ENCODE results near the gene TFPI.
"Not testable (repeated sequence)": the region's sequence is repeated elsewhere in the genome, so short reads cannot be mapped to it uniquely, and the experiment has no call there.

TFPI gene

DNA sequence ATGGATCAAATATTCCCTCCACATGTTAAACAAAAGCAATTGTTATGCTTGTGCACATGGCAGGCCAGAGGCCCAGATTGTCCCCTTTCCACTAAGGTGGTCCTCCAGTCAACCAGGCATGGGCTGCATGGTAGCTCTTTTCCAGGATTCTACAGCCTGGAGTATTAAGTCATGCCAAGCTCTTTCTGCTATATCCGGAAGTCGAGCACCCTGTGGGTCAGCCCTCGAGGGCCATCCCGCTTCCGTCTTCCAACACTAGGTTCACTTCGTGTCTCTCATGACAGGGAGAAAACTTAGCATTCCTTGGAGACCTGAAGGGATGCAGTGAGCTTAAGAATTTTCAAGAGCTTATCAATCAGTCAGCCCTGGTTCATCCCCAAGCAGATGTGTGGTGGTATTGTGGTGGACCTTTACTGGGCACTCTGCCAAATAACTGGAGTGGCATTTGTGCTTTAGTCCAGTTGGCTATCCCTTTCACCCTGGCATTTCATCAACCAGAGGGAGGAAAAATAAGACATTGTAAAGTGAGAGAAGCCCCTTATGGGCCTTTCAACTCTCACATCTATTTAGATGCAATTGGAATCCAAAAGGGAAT is 39.9 kb downstream of the TFPI start:
- H3K9me3 ChIP-seq (ENCODE audit: low read length); H3K4me3 ChIP-seq (ENCODE audit: low read length); H3K4me1 ChIP-seq (ENCODE audit: insufficient read depth, low read length); H3K27me3 ChIP-seq (ENCODE audit: insufficient read depth, low read length); H2AFZ ChIP-seq (ENCODE audit: low read depth, low read length); H3K36me3 ChIP-seq (ENCODE audit: insufficient read depth, low read length): not testable (repeated sequence)

DNA sequence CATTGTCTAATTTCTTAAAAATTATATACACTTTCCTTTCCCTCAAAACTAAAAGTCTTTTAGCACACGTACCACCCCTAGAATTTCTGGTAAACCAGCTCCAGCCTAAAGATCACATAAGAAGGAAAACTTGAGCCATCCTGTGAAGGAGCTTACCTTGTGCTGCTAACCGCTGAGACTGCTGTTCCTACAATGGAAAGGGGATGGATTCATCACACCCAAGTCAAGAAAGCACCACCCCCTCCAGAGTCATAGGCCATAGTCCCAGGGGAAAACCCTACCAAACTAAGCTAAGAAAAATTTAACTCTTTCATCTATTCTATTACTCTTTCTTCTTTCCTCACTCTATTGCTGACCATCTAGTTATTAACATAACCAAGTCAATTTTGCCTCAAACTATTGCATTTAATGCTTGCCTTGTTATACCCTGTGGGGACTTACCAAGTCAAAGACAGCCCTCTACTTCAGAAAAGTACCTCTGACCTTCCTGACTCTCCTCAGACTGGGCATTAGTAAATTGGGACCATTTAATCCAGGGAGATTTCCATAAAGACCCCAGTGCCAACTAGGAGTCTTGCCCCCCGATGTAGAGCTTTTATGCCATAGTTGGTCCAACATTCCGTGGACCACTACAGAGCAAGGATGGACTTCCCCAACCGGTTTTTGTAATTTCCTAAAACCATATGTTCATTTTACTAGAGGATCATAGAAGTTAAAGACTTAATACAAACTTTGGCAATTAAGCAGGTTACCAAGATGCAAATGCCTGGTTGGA is 40.6 kb downstream of the TFPI start:
- H3K27me3 ChIP-seq (ENCODE audit: insufficient read depth, low read length); H3K4me1 ChIP-seq (ENCODE audit: insufficient read depth, low read length); H2AFZ ChIP-seq (ENCODE audit: low read depth, low read length); H3K4me3 ChIP-seq (ENCODE audit: low read length); H3K9me3 ChIP-seq (ENCODE audit: low read length); H3K36me3 ChIP-seq (ENCODE audit: insufficient read depth, low read length): not testable (repeated sequence)

DNA sequence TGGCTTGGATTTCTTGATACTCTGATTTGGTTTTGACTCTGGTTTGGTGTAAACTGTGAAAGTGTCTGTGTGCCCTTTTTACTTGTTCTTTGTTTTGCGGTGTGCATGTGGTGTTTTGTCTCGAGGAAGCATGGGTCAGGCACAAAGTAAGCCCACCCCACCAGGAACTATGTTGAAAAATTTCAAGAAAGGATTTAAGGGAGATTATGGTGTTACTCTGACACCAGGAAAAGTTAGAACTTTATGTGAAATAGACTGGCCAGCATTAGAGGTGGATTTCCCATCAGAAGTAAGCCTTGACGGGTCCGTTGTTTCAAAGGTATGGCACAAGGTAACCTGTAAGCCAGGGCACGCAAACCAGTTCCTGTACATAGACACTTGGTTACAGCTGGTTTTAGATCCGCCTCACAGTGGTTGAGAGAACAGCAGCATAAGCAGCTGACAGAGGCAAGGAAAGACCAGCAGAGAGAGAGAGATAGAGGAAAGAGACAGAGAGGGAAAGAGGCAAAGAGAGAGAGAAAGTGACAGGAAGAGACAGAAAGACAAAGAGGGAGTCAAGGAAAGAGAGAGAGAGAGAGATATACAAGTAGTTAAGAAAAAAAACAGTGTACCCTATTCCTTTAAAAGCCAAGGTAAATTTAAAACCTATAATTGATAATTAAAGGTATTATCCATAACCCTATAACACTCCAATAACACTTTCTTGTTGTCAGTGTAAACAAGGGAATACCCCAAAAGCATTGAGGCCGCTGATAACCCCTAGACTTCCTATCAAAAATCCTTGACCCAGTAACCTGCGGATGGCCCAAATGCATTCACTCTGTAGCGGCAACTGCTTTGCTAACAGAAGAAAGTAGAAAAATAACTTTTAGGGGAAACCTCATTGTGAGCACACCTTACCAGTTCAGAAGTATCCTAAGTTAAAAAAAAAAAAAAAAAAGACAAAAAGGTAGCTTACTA is 42.6 kb downstream of the TFPI start:
- no peaks in the 10 kb centered on the region for H3K36me3 ChIP-seq (ENCODE audit: insufficient read depth, low read length)
- H3K4me3 ChIP-seq (ENCODE audit: low read length), result no peak overlapping the region
- H3K9me3 ChIP-seq (ENCODE audit: low read length), result no peaks in the 10 kb centered on the region

DNA sequence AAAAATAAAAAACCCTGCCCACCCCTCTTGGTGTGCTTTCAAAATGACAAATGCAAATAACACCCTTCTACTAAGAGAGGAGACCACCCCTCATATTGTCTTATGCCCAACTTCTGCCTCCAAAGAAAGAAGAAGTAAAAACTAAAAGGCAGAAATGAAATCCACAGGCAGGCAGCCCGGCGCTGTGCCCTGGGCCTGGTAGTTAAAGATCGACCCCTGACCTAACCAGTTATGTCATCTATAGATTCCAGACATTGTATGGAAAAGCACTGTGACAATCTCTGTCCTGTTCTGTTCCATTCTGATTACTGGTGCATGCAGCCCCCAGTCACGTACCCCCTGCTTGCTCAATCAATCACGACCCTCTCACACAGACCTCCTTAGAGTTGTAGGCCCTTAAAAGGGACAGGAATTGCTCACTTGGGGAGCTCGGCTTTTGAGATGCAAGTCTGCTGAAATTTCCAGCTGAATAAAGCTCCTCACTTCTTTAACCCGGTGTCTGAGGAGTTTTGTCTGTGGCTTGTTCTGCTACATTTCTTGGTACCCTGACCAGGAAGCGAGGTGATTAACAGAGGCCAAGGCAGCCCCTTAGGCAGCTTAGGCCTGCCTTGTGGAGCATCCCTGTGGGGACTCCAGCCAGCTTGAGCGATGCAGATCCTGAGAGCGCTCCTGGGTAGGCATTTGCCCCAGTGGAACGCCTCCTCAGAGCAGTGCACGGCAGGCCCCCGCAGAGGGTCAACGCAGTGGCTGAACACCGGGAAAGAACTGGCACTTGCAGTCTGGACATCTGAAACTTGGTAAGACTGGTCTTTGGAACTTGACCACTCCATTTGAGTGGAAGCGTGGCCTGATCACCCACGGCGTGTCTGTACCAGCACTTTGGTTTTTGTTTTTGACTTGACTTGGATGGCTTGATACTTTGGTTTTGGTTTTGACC is 43.5 kb downstream of the TFPI start:
- not testable (repeated sequence) for H3K4me1 ChIP-seq (ENCODE audit: insufficient read depth, low read length); H3K27me3 ChIP-seq (ENCODE audit: insufficient read depth, low read length); H3K4me3 ChIP-seq (ENCODE audit: low read length); H2AFZ ChIP-seq (ENCODE audit: low read depth, low read length); H3K36me3 ChIP-seq (ENCODE audit: insufficient read depth, low read length); H3K9me3 ChIP-seq (ENCODE audit: low read length)

More for the DNA sequence above, 42.6 kb downstream of the TFPI start:
- H3K27me3 ChIP-seq (ENCODE audit: insufficient read depth, low read length), result no peaks in the 10 kb centered on the region
- H3K4me1 ChIP-seq (ENCODE audit: insufficient read depth, low read length), result no peaks in the 10 kb centered on the region
- H2AFZ ChIP-seq (ENCODE audit: low read depth, low read length), result no peak overlapping the region

DNA sequence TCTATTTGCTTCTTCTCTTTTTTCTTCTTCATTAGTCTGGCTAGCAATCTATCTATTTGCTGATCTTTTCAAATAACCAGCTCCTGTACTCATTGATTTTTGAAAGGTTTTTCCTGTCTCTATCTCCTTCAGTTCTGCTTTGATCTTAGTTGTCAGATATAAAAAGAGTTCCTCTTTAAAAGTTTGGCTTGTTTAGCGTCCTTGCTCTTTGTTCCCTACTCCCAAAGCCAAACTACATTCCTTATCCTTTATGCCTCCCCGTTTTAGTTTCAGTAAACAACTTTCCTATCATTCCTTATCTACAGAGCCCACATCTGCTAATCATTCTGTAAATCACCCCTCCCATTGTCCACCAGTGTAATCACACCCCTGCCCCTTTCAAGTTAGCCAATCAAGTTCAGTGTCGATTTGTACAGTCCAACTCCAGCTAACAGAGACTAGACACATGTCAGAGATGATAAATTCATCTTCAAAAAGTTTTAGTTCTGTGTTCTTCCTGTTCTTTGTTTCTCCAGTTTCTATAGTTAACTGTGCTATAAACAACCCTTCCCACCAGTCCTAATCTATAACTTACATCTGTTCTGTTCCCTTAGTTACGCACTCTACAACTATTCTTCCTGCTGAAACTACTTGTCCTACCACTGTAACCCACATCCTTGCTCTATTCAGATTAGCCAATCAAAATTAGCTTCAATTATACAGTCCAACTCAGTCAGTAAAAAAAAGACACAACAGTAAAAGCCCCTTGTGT is 44.4 kb downstream of the TFPI start:
- H2AFZ ChIP-seq (ENCODE audit: low read depth, low read length), result no peak overlapping the region
- no peaks in the 10 kb centered on the region for H3K36me3 ChIP-seq (ENCODE audit: insufficient read depth, low read length)
- H3K4me1 ChIP-seq (ENCODE audit: insufficient read depth, low read length), result no peaks in the 10 kb centered on the region
- H3K4me3 ChIP-seq (ENCODE audit: low read length), result no peak overlapping the region
- H3K27me3 ChIP-seq (ENCODE audit: insufficient read depth, low read length), result no peaks in the 10 kb centered on the region
- H3K9me3 ChIP-seq (ENCODE audit: low read length), result no peaks in the 10 kb centered on the region

DNA sequence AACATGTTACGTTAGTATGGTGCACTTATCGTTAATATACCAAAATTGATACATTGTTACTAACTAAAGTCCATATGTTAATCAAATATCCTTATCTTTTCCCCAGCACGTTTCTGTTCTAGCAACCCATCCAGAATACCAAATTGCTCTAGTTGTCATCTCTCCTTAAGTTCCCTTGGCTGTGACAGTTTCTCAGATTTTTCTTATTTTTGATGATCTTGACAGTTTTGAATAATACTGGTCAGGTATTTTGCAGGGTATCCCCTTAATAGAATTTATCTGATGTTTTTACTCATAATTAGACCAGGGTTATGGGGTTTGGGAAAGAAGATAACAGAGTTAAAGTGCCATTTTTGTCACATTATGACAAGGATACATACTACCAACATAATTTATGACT is 47.8 kb downstream of the TFPI start:
- no peaks in the 10 kb centered on the region for H3K27me3 ChIP-seq (ENCODE audit: insufficient read depth, low read length)
- no peak overlapping the region for H2AFZ ChIP-seq (ENCODE audit: low read depth, low read length)
- no peak overlapping the region for H3K4me3 ChIP-seq (ENCODE audit: low read length)
- H3K9me3 ChIP-seq (ENCODE audit: low read length), result no peaks in the 10 kb centered on the region
- H3K36me3 ChIP-seq (ENCODE audit: insufficient read depth, low read length), result no peaks in the 10 kb centered on the region
- H3K4me1 ChIP-seq (ENCODE audit: insufficient read depth, low read length), result peaks cover 3% of the 10 kb centered on the region

DNA sequence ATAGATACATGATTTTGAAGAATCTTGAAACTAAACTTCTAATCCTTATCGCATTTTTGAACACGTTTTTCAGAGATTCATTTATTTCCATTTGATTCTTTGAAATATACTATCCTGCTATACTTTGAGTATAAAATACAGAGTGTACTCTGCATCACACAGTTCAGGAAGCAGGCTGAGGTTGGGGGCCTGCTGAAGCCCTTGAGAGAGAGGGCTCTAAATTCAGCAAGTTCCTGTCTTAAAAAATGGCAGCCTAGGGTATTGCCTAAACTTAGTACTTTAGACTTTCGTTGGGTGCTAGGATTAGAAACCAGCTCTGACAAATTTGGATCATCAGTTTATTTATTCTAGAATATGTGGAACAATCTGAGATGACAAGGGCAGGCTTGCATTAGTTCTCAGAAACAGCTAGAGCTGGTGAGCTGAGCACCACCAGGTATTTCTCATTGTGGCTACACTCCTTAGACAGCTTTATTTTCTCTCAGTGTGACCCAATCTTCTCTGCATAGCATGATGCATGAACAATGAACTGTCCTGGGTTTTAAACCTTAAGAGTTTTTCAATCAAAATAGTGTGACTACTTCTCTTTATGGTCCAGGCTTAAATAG is 49.1 kb downstream of the TFPI start:
- no peaks in the 10 kb centered on the region for H3K27me3 ChIP-seq (ENCODE audit: insufficient read depth, low read length)
- H2AFZ ChIP-seq (ENCODE audit: low read depth, low read length), result no peak overlapping the region
- H3K4me3 ChIP-seq (ENCODE audit: low read length), result no peak overlapping the region

DNA sequence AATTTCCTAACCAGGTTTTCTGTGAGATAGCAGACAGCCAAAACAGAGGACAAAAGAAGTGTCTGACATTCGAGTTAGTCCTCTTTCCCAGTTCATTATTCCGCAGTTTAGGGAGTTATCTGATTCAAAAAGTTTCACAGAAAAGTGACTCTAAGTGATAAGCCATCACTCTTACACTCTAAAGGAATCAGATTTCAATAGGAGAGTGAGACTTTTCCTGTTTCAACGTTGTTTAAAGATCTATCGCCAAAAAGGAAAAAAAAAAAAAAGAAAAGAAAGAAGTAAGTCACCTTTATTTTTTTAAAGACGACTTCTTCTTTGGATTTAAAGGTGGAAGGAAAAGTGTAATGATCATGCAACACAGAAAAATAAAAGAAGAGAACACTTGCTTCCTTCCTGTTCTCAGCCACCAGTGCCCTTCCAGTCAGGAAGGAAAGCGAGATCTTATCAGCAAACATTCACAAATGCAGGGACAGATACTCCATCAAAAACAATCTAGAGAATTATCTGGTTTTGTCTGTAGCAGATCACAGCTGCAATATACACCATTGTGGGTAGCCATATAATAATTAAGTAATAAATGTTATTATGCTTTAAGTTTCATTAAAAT is 49.8 kb downstream of the TFPI start:
- no peaks in the 10 kb centered on the region for H3K36me3 ChIP-seq (ENCODE audit: insufficient read depth, low read length)
- H3K4me1 ChIP-seq (ENCODE audit: insufficient read depth, low read length), result peaks cover 3% of the 10 kb centered on the region
- no peaks in the 10 kb centered on the region for H3K9me3 ChIP-seq (ENCODE audit: low read length)
- H3K4me3 ChIP-seq (ENCODE audit: low read length), result no peak overlapping the region
- peak overlapping the region; percentile 47 for H2AFZ ChIP-seq (ENCODE audit: low read depth, low read length)
- no peaks in the 10 kb centered on the region for H3K27me3 ChIP-seq (ENCODE audit: insufficient read depth, low read length)

More for the DNA sequence above, 49.1 kb downstream of the TFPI start:
- Histone ChIP-seq H3K36me3 (ENCODE audit: insufficient read depth, low read length) (no peaks in the 10 kb centered on the region), H3K9me3 (ENCODE audit: low read length) (no peaks in the 10 kb centered on the region), H3K4me1 (ENCODE audit: insufficient read depth, low read length) (peaks cover 3% of the 10 kb centered on the region)

DNA sequence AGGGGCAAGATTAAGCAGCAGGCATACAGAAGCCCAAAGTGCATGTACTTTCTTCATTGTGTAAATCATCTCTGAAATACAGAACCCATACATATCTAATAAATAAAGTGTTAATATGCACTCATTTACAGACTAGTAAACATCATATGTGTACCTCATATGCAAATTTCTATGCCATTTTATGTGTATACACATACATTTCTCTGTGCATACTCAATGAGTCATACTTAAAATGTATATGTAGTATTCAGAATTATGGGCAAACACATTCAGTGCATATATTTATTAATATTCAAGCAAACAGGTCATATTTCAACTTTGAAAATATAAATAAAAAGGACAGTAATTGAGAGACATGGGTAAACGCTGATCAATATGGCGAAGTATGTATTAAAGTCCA is 50.5 kb downstream of the TFPI start:
- Histone ChIP-seq H3K4me3 (ENCODE audit: low read length) (no peak overlapping the region), H3K4me1 (ENCODE audit: insufficient read depth, low read length) (peaks cover 3% of the 10 kb centered on the region), H3K9me3 (ENCODE audit: low read length) (no peaks in the 10 kb centered on the region), H3K36me3 (ENCODE audit: insufficient read depth, low read length) (no peaks in the 10 kb centered on the region), H2AFZ (ENCODE audit: low read depth, low read length) (no peak overlapping the region), H3K27me3 (ENCODE audit: insufficient read depth, low read length) (no peaks in the 10 kb centered on the region)

DNA sequence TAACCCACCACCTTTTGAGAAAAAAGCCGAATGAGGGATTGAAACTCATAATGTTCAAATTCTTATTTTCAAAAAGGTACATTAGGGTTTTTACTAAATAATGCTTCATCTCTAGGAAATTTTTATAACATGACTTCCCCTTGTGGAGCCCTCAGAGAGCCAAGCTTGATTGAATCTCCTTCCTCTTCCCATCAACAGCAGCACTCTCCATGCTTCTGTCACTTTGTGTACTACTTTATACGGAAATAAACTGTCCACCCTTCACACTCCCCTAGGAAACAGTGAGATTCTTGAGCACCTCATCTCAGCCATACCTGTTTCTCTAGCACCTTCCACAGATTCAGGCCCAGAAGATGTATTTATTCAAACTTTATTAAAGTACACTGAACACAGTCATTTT is 51.8 kb downstream of the TFPI start:
- Histone ChIP-seq H2AFZ (ENCODE audit: low read depth, low read length) (no peak overlapping the region), H3K4me1 (ENCODE audit: insufficient read depth, low read length) (peaks cover 3% of the 10 kb centered on the region), H3K4me3 (ENCODE audit: low read length) (no peak overlapping the region), H3K36me3 (ENCODE audit: insufficient read depth, low read length) (no peaks in the 10 kb centered on the region), H3K27me3 (ENCODE audit: insufficient read depth, low read length) (no peaks in the 10 kb centered on the region), H3K9me3 (ENCODE audit: low read length) (no peaks in the 10 kb centered on the region)

DNA sequence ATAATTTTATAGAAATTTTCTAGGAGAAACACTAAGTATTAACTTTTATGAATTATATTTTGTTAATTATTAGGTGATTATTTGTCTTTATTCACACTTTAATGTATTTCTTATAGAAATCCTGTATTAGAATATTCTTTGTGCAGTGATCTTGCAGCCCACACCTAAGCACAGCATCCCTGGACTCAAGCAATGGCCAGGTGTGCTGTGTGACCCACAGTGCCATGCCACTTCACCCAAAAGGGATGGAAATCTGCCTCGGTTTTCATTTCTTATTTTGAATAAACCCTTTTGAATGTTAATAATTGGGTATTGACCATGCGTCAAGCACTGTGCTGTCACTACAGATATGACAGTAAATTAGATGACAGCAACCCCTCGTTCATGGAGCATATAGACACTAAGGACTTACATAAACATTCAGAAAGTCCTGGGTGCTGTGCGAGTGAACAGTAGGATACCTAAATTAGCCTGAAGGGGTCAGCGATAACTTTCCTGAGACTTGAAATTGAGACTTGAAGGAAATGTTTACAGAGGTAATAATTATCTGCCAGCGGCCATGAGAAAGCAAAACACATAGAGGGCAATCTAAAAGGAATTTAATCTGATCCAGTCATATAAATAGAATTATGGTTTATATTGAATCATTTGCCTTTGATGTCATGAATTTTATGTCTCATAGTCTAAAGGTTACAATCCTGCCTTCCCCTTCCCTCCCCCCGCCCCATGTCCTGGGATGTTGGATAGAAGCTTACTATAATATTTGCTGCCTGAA is 53.5 kb downstream of the TFPI start:
- Histone ChIP-seq H3K27me3 (ENCODE audit: insufficient read depth, low read length) (no peaks in the 10 kb centered on the region), H3K4me1 (ENCODE audit: insufficient read depth, low read length) (peaks cover 3% of the 10 kb centered on the region), H2AFZ (ENCODE audit: low read depth, low read length) (no peak overlapping the region), H3K36me3 (ENCODE audit: insufficient read depth, low read length) (no peaks in the 10 kb centered on the region), H3K4me3 (ENCODE audit: low read length) (no peak overlapping the region), H3K9me3 (ENCODE audit: low read length) (no peaks in the 10 kb centered on the region)

Measured in neuron (in vitro differentiated cells).